A172 (cell line): Measurements from ENCODE around the gene TRPT1. TPM values are rescaled to one million over a fixed set of nuclear protein-coding genes. Genes with fewer than 3 reads are reported as not detected.

Experiments used
- DNase-seq: peaks from one replicate; pipeline ENCODE4 v3.0.0-alpha.2; 2015; ENCODE audit warnings: low spot score
- total RNA-seq: library from RNA; depleted of rRNA; stranded (reverse); fragments of >200 nt; shearing (Covaris generic); gene quantifications from 2 replicates; pipeline ENCODE4 v1.2.3, GENCODE V29; 2014

The TRPT1 gene
- total RNA-seq, 1 experiment from 2014 or later = 33.8 TPM

- peak; percentile 55 for DNase-seq
These were observed 19.4 kb upstream of the TRPT1 start for GRCh38 chr11:64245401-64245796.

GRCh38 chr11:64244966-64245365, 19.0 kb upstream of the TRPT1 start:
- DNase-seq = no peak

- DNase-seq = no peak
These were observed 18.1 kb upstream of the TRPT1 start for GRCh38 chr11:64244107-64244506.

- DNase-seq = no peak
These were observed 17.4 kb upstream of the TRPT1 start for GRCh38 chr11:64243236-64243854.

- DNase-seq = peak; percentile 96
These were observed 15.7 kb upstream of the TRPT1 start for GRCh38 chr11:64241491-64242374.

DNA sequence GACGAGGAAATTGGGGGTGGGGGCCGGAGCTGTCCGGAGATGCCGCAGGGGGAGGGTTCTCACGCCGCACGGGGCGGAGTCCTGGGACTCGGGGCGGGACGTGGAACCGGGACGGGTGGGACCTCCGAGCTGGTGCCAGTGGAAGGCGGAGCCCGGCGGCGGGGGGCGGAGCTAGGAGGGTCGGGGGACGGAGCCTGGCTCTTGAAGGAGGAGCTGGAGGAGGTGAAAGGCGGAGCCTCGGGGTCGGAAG, 15.2 kb upstream of the TRPT1 start:
- DNase-seq = no peak

- peak; percentile 89 for DNase-seq
These were observed 14.7 kb upstream of the TRPT1 start, which contains the start of gene FKBP2 for GRCh38 chr11:64240435-64241240. FKBP2 (plus strand) TSS chr11:64241095; CDS start chr11:64242388, 1,293 bp downstream.

GRCh38 chr11:64239662-64240434, 13.9 kb upstream of the TRPT1 start:
- no peak for DNase-seq

GRCh38 chr11:64238999-64239398, 13.0 kb upstream of the TRPT1 start:
- DNase-seq = no peak

- no peak for DNase-seq
These were observed 12.1 kb upstream of the TRPT1 start for GRCh38 chr11:64238076-64238475.

- DNase-seq = no peak
These were observed 11.5 kb upstream of the TRPT1 start for GRCh38 chr11:64237484-64237951.

DNA sequence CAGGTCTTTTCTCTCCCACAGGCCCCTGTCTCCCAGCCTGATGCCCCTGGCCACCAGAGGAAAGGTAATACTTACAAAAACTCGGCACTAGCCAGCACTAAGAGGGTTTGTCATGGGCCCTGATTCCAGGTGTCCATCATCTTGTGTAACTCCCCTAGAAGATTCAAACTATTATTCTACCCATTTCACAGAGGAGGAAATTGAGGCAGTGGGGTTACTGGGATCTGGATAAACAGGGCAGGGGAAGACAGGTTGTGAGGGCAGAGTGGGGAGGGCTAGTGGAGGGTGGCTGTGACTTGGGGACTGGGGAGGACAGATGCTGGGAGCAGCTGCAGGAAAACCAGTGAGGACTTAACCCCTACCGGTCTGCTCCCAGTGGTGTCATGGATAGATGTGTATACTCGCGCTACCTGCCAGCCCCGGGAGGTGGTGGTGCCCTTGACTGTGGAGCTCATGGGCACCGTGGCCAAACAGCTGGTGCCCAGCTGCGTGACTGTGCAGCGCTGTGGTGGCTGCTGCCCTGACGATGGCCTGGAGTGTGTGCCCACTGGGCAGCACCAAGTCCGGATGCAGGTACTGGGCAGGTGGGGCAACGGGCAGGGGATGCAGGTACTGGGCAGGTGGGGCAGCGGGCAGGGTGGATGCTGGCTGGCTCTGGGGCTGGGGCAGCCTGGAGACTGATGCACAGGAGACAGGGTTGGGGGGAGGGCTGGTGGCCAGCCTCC, 9.6 kb upstream of the TRPT1 start:
- DNase-seq = no peak

GRCh38 chr11:64234647-64235379, 8.8 kb upstream of the TRPT1 start:
- no peak for DNase-seq

DNA sequence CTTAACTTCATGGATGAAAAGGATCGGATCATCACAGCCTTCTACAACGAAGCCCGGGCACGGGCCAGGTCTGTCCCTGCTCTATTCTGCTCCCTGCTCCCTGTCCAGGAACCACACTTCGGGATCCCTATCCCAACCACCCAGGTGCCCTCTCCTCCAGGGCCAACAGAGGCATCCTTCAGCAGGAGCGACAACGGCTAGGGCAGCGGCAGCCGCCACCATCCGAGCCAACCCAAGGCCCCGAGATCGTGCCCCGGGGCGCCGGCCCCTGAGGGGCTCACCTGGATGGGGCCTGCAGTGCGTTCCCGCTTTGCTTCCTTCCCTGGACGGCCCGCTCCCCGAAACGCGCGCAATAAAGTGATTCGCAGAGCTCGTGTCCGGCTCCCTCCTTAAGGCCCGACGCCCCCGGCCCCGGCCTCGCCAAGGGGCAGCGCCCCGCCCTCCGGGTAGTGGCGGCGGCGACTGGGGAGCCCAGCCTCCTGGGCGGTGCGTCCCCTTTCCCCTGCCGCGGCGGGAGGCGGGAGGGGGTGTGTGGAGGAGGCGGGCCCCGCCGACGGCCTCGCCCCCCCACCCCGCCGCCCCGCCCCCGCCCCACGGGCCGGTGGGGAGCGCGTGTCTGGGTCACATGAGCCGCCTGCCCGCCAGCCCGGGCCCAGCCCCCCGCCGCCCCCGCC, 8.1 kb upstream of the TRPT1 start, which contains the start of gene VEGFB:
TSS of gene VEGFB (plus strand) at position 672 of the 674 bp plus-strand sequence. CDS start 250 bp downstream, outside the sequence.
- no peak for DNase-seq

GRCh38 chr11:64232967-64233315, 7.0 kb upstream of the TRPT1 start:
- DNase-seq = no peak

DNA sequence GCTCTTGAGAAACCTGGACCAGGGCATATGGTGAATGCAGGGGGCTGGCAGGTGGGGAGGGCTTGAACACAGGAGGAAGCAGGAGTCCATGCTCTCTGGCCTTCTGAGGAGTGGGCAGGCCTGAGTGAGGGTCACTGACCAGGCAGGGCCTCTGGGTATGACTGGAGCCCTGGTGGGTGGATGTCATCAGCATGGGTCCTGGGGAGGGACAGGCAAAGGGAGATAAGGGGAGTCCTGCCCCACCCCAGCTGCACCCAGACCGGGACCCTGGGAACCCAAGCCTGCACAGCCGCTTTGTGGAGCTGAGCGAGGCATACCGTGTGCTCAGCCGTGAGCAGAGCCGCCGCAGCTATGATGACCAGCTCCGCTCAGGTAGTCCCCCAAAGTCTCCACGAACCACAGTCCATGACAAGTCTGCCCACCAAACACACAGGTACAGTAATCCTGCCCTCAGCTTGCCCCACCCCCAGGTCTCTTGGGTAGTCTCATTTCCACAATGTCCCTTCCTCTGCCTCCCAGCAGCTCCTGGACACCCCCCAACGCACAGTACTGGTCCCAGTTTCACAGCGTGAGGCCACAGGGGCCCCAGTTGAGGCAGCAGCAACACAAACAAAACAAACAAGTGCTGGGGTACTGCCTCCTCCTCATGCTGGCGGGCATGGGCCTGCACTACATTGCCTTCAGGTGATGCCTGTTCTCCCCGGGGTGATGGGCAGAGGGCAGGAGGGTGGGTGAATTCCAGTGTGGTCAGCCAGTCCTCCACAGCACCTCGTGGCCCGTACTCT, 6.4 kb upstream of the TRPT1 start:
- no peak for DNase-seq

- DNase-seq = no peak
These were observed 5.6 kb upstream of the TRPT1 start for GRCh38 chr11:64231546-64231945.

- no peak for DNase-seq
These were observed 5.0 kb upstream of the TRPT1 start for GRCh38 chr11:64230985-64231365.
